GM12865 (cell line): ENCODE data around the gene TXNIP.

Experiments
- DNase-seq: peaks from one replicate; pipeline ENCODE4 v3.0.0; 2010; ENCODE audit warnings: low read depth
- H3K4me3 ChIP-seq: 2 replicates; pipeline ENCODE4 v1.5.1; 2011; ENCODE audit warnings: mild to moderate bottlenecking, low read depth, low read length, control low read depth
- TF ChIP-seq, protein P1 (sequence below): IDR thresholded peaks from 2 replicates; pipeline ENCODE4 v1.5.1; 2011; ENCODE audit warnings: low read length, control low read depth, low read depth, inconsistent platforms; ENCODE audit not compliant: insufficient read depth; ENCODE audit errors: missing control alignments

Gene TXNIP

GRCh38 chr1:146007489-146008133 is 11.2 kb upstream of the TXNIP start:
- TF ChIP-seq, protein P1, sequence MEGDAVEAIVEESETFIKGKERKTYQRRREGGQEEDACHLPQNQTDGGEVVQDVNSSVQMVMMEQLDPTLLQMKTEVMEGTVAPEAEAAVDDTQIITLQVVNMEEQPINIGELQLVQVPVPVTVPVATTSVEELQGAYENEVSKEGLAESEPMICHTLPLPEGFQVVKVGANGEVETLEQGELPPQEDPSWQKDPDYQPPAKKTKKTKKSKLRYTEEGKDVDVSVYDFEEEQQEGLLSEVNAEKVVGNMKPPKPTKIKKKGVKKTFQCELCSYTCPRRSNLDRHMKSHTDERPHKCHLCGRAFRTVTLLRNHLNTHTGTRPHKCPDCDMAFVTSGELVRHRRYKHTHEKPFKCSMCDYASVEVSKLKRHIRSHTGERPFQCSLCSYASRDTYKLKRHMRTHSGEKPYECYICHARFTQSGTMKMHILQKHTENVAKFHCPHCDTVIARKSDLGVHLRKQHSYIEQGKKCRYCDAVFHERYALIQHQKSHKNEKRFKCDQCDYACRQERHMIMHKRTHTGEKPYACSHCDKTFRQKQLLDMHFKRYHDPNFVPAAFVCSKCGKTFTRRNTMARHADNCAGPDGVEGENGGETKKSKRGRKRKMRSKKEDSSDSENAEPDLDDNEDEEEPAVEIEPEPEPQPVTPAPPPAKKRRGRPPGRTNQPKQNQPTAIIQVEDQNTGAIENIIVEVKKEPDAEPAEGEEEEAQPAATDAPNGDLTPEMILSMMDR = no peak
- DNase-seq = no peak
- H3K4me3 ChIP-seq = no peak overlapping the region

- TF ChIP-seq, protein P1 = no peak
- no peak overlapping the region for H3K4me3 ChIP-seq
These were observed 5.3 kb upstream of the TXNIP start for GRCh38 chr1:146001709-146002108.

GRCh38 chr1:145999321-146000024 is 3.1 kb upstream of the TXNIP start:
- peak; percentile 18 for DNase-seq
- TF ChIP-seq, protein P1 = no peak
- no peak overlapping the region for H3K4me3 ChIP-seq

More at GRCh38 chr1:146001709-146002108, 5.3 kb upstream of the TXNIP start:
- no peak for DNase-seq

- DNase-seq = no peak
- TF ChIP-seq, protein P1 = no peak
- peak overlapping the region; percentile 64; the same call in 1 of the 2 replicates for H3K4me3 ChIP-seq
These were observed 1.3 kb upstream of the TXNIP start for GRCh38 chr1:145997718-145998023.

GRCh38 chr1:145997016-145997717 is 788 bp upstream of the TXNIP start:
- DNase-seq = peak; percentile 50
- peak overlapping the region; percentile 64 for H3K4me3 ChIP-seq
- TF ChIP-seq, protein P1 = no peak

DNA sequence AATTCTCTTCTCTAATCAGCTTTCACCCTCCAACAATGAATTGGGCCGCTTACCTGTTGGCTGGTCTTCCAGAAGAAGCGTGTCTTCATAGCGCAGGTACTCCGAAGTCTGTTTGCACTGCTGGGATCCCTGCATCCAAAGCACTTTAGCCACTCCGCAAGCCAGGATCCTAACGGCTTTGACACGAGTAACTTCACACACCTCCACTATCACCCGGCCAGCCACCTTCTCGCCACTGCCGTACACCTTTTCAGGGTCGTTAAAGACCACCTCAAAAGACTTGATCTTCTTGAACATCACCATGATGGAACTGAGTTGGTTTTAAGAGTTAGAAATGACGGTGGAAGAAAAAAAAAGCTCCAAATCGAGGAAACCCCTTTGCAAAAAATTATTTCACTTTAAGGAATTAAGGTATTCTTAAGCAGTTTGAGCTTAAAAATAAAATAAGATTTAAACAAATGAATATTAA is 381 bp downstream of the TXNIP start:
- TF ChIP-seq, protein P1 = no peak
- peak overlapping the region; percentile 64 for H3K4me3 ChIP-seq
- DNase-seq = no peak
